GM19099 (cell line): Measurements from ENCODE around the gene CLASP1.

Source experiments
- POLR2A ChIP-seq: IDR thresholded peaks from 3 replicates; pipeline ENCODE4 v1.6.1; 2011; ENCODE audit warnings: low read depth; ENCODE audit not compliant: insufficient read length; ENCODE audit errors: extremely low read depth

The CLASP1 gene

GRCh38 chr2:121417826-121418225 is 231.4 kb downstream of the CLASP1 start:
- TF ChIP-seq POLR2A = no peak

GRCh38 chr2:121415727-121416126 is 233.5 kb downstream of the CLASP1 start:
- TF ChIP-seq POLR2A = no peak

- TF ChIP-seq POLR2A = no peak
These were observed 236.9 kb downstream of the CLASP1 start for GRCh38 chr2:121412349-121412748.

GRCh38 chr2:121409966-121410365 is 239.3 kb downstream of the CLASP1 start:
- no peak for TF ChIP-seq POLR2A

- TF ChIP-seq POLR2A = no peak
These were observed 239.9 kb downstream of the CLASP1 start for GRCh38 chr2:121409388-121409787.

- TF ChIP-seq POLR2A = no peak
These were observed 240.6 kb downstream of the CLASP1 start for GRCh38 chr2:121408641-121409040.

GRCh38 chr2:121405233-121405632 is 244.0 kb downstream of the CLASP1 start:
- TF ChIP-seq POLR2A = no peak

- no peak for TF ChIP-seq POLR2A
These were observed 249.1 kb downstream of the CLASP1 start for GRCh38 chr2:121400201-121400600.

GRCh38 chr2:121398853-121399252 is 250.4 kb downstream of the CLASP1 start:
- no peak for TF ChIP-seq POLR2A

- TF ChIP-seq POLR2A = no peak
These were observed 259.1 kb downstream of the CLASP1 start for GRCh38 chr2:121390082-121390692.

GRCh38 chr2:121388371-121388770 is 260.9 kb downstream of the CLASP1 start:
- TF ChIP-seq POLR2A = no peak

GRCh38 chr2:121387591-121388325 is 261.5 kb downstream of the CLASP1 start:
- TF ChIP-seq POLR2A = no peak

GRCh38 chr2:121386707-121387106 is 262.6 kb downstream of the CLASP1 start:
- no peak for TF ChIP-seq POLR2A

GRCh38 chr2:121386102-121386501 is 263.2 kb downstream of the CLASP1 start:
- no peak for TF ChIP-seq POLR2A

- no peak for TF ChIP-seq POLR2A
These were observed 266.5 kb downstream of the CLASP1 start for GRCh38 chr2:121382744-121383143.

GRCh38 chr2:121377646-121378045 is 271.6 kb downstream of the CLASP1 start:
- no peak for TF ChIP-seq POLR2A

- TF ChIP-seq POLR2A = no peak
These were observed 272.6 kb downstream of the CLASP1 start for GRCh38 chr2:121376535-121377250.

- TF ChIP-seq POLR2A = no peak
These were observed 273.6 kb downstream of the CLASP1 start for GRCh38 chr2:121375621-121376159.
